ENCODE measurements around the gene MEIKIN.

- no peak for TF ChIP-seq REST (IDR thresholded peaks at IDR 0.05; ENCODE audit: insufficient read depth in 1 of 2, low read depth in 2 of 2, low read length in 2 of 2)
- no peak for TF ChIP-seq POLR2AphosphoS5 (IDR thresholded peaks at IDR 0.05; ENCODE audit: low read depth, low read length)
- TF ChIP-seq SIN3A (IDR thresholded peaks at IDR 0.05; ENCODE audit: borderline replicate concordance, insufficient read depth, low read length) = no peak
- TF ChIP-seq TAF1 (IDR thresholded peaks at IDR 0.05; ENCODE audit: borderline replicate concordance, insufficient read depth, low read length) = no peak
- no peak for TF ChIP-seq FOXP2 (optimal IDR thresholded peaks at IDR 0.05; ENCODE audit: borderline replicate concordance, extremely low read depth, extremely low read length, insufficient read depth)
Observed at GRCh38 chr5:131983244-131983771, 37.8 kb upstream of the MEIKIN start.
